Activated CD4-positive, alpha-beta memory T cell treated with anti-CD3 and anti-CD28 coated beads for 36 hours (primary cell): ENCODE data around the gene UPK1B. TPM values are rescaled to one million over a fixed set of nuclear protein-coding genes. Genes with fewer than 3 reads are reported as not detected.
"Not testable (repeated sequence)": the region's sequence is repeated elsewhere in the genome, so short reads cannot be mapped to it uniquely, and the experiment has no call there.

Experiments used
- CTCF ChIA-PET: fragments of 350-600 bp; sonication (Branson Sonifier 250); formaldehyde crosslinking; loops from one replicate; lab custom pipeline; 2021; ENCODE audit warnings: antibody characterized with exemption, inconsistent platforms; lab: Charles Lee
- POLR2A ChIA-PET: fragments of 350-600 bp; sonication (Branson Sonifier 250); formaldehyde crosslinking; loops from one replicate; lab custom pipeline; 2021; ENCODE audit warnings: antibody characterized with exemption; lab: Charles Lee
- DNase-seq: peaks from one replicate; pipeline ENCODE4 v3.0.0-alpha.2; 2020
- H3K27ac Mint-ChIP-seq: one replicate; pipeline ENCODE4 v1.8.0; 2021; ENCODE audit warnings: mixed read lengths
- H3K27me3 Mint-ChIP-seq: one replicate; pipeline ENCODE4 v1.8.0; 2021; ENCODE audit warnings: mixed read lengths
- H3K36me3 Mint-ChIP-seq: one replicate; pipeline ENCODE4 v1.8.0; 2021; ENCODE audit warnings: mixed read lengths
- H3K4me1 Mint-ChIP-seq: one replicate; pipeline ENCODE4 v1.8.0; 2021; ENCODE audit warnings: low read depth, mixed read lengths
- H3K4me3 Mint-ChIP-seq: one replicate; pipeline ENCODE4 v1.8.0; 2021; ENCODE audit warnings: mild to moderate bottlenecking, mixed read lengths
- H3K9me3 Mint-ChIP-seq: one replicate; pipeline ENCODE4 v1.8.0; 2021; ENCODE audit warnings: mixed read lengths
- intact Hi-C: fragments of 100-400 bp; cut with micrococcal nuclease; formaldehyde crosslinking; loops from one replicate; pipeline ENCODE4 v1.15.1; 2023
- total RNA-seq, 2 experiments: library from RNA; stranded (reverse); gene quantifications; one replicate each; pipeline ENCODE4 v1.2.3, GENCODE V29; 2021

UPK1B gene
- total RNA-seq, 2 experiments from 2014 or later, result not detected

DNA sequence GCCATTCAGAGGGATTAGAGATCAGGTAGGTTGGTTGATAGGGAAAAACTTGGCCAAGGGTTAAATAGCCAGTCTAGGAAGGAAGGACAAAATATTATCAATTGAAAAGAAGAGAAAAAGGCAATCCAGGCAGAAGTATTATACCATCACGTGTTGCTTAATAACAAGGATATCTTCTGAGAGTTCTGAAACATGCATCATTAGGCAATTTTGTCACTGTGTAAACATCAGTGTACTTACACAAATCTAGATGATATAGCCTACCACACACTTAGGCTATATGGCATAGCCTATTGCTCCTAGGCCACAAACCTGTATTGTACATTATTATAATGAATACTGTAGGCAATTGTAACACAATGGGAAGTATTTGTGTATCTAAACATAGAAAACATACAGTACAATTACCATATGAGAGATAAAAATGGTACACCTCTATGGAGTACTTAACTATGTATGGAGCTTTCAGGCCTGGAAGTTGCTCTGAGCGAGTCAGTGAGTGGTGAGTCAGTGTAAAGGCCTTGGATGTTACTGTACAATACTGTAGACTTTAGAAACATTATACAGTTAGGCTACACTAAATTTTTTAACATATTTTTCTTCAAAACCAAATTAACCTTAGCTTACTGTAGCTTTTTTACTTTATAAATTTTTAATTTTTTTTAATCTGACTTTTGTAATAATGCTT lies 24.8 kb upstream of the UPK1B start:
- peaks cover 1% of the 10 kb centered on the region for H3K27me3 Mint-ChIP-seq

DNA sequence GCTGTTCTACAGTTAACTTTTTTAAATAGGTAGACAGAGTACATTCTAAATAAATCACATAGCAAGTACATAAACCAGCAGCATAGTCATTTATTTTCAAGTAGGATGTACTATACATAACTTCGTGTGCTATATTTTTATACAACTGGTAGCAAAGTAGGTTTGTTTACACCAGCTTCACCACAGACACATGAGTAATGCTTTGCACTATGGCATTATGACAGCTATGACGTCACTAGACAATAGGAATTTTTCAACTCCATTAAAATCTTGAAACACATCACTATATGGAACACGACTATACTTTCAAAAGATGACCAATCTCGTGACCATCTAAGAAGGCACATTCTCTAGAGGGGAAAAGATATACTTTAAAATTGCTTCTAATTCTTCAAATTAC lies 23.9 kb upstream of the UPK1B start:
- POLR2A ChIA-PET, result no interaction called here
- CTCF ChIA-PET, result interaction anchor here (0.9 kb wide), 2 partner anchors 51 to 92 kb away, joined by 4 read pairs; partner anchors contain the start of gene B4GALT4
- Mint-ChIP-seq H3K27ac (no peak overlapping the region), H3K36me3 (peaks cover 8% of the 10 kb centered on the region), H3K9me3 (peaks cover 17% of the 10 kb centered on the region), H3K4me3 (no peak overlapping the region), H3K27me3 (peaks cover 1% of the 10 kb centered on the region), H3K4me1 (no peaks in the 10 kb centered on the region)
- intact Hi-C loops, result no loop called here
- DNase-seq, result no peak

More for the DNA sequence above, 24.8 kb upstream of the UPK1B start:
- POLR2A ChIA-PET, result no interaction called here
- intact Hi-C loops, result no loop called here
- Mint-ChIP-seq H3K27ac (no peak overlapping the region), H3K36me3 (peaks cover 3% of the 10 kb centered on the region), H3K9me3 (peaks cover 8% of the 10 kb centered on the region), H3K4me3 (no peak overlapping the region), H3K4me1 (no peaks in the 10 kb centered on the region)
- DNase-seq, result no peak
- CTCF ChIA-PET, result interaction anchor here (0.9 kb wide), 1 partner anchor 50 kb away, joined by 4 read pairs; no protein-coding TSS in a partner anchor

DNA sequence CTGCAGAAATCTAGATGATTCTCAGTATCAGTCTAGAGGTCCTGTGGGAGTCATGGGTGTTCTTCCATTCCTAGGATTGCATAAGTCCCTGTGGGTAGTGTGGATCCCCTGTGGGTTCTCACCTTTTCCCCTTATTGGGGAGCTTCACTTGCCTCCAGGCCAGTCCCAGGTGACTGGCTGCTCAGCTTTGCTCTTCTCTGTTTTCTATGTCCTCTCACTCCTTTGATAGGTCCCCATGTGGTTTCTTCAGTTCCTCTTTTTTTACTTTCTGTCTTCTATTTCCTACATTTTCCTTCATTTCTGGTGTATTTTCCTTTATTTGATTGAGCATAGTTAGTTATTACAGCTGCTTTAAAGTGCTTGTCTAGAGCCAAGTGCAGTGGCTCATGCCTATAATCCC lies 16.5 kb upstream of the UPK1B start:
- Mint-ChIP-seq H3K27me3 (peaks cover 9% of the 10 kb centered on the region), H3K4me1 (no peaks in the 10 kb centered on the region)
- CTCF ChIA-PET, result no interaction called here

GRCh38 chr3:119157971-119158370 lies 15.4 kb upstream of the UPK1B start:
- Mint-ChIP-seq H3K4me3 (no peak overlapping the region), H3K4me1 (no peaks in the 10 kb centered on the region), H3K9me3 (peaks cover 22% of the 10 kb centered on the region), H3K27ac (no peak overlapping the region), H3K27me3 (peaks cover 10% of the 10 kb centered on the region), H3K36me3 (peaks cover 12% of the 10 kb centered on the region)
- POLR2A ChIA-PET, result no interaction called here
- intact Hi-C loops, result no loop called here
- DNase-seq, result no peak
- CTCF ChIA-PET, result no interaction called here

More for the DNA sequence above, 16.5 kb upstream of the UPK1B start:
- no peak for DNase-seq
- intact Hi-C loops, result no loop called here
- no peak overlapping the region for H3K27ac Mint-ChIP-seq
- H3K9me3 Mint-ChIP-seq, result peaks cover 24% of the 10 kb centered on the region
- POLR2A ChIA-PET, result no interaction called here
- no peak overlapping the region for H3K4me3 Mint-ChIP-seq
- peaks cover 12% of the 10 kb centered on the region for H3K36me3 Mint-ChIP-seq

DNA sequence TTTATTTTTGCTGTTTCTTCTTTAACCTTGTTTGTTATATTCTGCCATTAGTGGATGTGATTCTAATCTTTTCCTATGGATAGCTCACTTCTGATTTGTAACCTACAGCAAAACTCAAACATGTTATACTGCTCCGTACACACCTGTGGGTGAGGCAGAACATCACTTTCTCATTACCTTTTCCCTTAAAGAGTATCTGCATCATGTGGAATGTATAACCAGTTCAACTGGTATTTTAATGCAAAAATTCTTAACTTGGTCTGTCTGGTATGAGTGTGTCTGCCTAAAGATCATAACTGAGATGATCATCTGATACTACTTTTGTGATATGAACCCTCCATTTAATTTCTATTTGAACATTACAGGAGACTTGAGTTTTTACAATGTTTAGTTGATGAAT lies 13.0 kb upstream of the UPK1B start:
- H3K27me3 Mint-ChIP-seq, result peaks cover 12% of the 10 kb centered on the region
- ChIA-PET POLR2A (no interaction called here), CTCF (no interaction called here)
- H3K4me3 Mint-ChIP-seq, result no peak overlapping the region
- no peak for DNase-seq
- H3K4me1 Mint-ChIP-seq, result no peaks in the 10 kb centered on the region
- no peak overlapping the region for H3K27ac Mint-ChIP-seq
- H3K36me3 Mint-ChIP-seq, result peaks cover 4% of the 10 kb centered on the region
- intact Hi-C loops, result no loop called here
- peaks cover 4% of the 10 kb centered on the region for H3K9me3 Mint-ChIP-seq

DNA sequence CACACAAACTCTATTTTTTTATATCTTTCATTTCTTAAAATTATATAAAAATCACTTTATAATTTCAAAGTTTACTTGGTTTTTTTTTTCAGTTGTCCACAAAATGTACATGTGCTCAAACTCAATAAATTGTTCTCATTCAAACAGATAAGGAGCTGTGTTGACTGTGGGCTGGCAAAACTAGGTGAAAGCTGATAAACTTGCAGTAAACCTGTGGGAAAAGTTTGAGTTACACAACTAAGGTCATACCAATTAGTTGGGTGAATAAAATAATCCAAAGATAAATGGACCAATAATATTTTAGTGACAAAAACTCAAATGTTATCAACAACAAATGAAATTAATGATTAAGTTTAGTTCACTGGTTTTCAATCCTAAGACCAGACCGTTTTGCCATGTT lies 12.6 kb upstream of the UPK1B start:
- Mint-ChIP-seq H3K27me3 (peaks cover 12% of the 10 kb centered on the region), H3K9me3 (peaks cover 4% of the 10 kb centered on the region), H3K27ac (no peak overlapping the region), H3K4me3 (no peak overlapping the region), H3K36me3 (peaks cover 4% of the 10 kb centered on the region), H3K4me1 (no peaks in the 10 kb centered on the region)
- no peak for DNase-seq
- intact Hi-C loops, result no loop called here
- CTCF ChIA-PET, result interaction anchor here (0.7 kb wide), 1 partner anchor 76 kb away, joined by 3 read pairs; no protein-coding TSS in a partner anchor
- POLR2A ChIA-PET, result no interaction called here

DNA sequence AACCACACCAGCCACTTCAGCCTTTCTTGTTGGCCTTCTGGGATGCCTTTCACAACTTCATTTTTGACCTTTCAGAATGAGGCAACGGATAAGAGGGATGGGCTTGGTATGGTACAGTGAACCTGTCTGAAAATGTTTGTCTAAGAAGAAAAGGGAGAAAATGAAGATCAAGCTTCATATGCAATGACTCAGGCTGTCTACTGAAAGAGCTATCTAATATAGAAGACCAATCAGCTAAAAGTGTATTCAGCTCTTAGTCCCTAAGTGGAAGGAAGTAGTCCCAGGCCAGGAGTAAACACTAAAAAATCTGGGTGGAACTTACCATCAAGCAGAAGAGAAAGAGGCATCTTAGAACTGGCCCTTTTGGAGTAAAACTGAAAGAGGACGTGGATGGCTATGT lies 12.2 kb upstream of the UPK1B start:
- ChIA-PET CTCF (interaction anchor here (0.7 kb wide), 2 partner anchors 76 to 80 kb away, joined by 3 read pairs; no protein-coding TSS in a partner anchor), POLR2A (no interaction called here)
- H3K27ac Mint-ChIP-seq, result no peak overlapping the region
- H3K36me3 Mint-ChIP-seq, result peaks cover 4% of the 10 kb centered on the region
- H3K4me3 Mint-ChIP-seq, result no peak overlapping the region
- peaks cover 12% of the 10 kb centered on the region for H3K27me3 Mint-ChIP-seq
- intact Hi-C loops, result no loop called here
- no peak for DNase-seq
- peaks cover 4% of the 10 kb centered on the region for H3K9me3 Mint-ChIP-seq
- H3K4me1 Mint-ChIP-seq, result no peaks in the 10 kb centered on the region

DNA sequence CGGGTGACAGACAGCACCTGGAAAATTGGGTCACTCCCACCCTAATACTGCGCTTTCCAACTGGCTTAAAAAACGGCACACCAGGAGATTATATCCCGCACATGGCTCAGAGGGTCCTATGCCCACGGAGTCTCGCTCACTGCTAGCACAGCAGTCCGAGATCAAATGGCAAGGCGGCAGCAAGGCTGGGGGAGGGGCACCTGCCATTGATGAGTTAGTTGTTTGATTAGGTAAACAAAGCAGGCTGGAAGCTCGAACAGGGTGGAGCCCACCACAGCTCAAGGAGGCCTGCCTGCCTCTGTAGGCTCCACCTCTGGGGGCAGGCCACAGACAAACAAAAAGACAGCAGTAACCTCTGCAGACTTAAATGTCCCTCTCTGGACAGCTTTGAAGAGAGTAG lies 8.7 kb upstream of the UPK1B start:
- H3K4me3 Mint-ChIP-seq, CTCF ChIA-PET, H3K27ac Mint-ChIP-seq, H3K9me3 Mint-ChIP-seq, intact Hi-C loops, DNase-seq, POLR2A ChIA-PET, H3K36me3 Mint-ChIP-seq, H3K4me1 Mint-ChIP-seq, H3K27me3 Mint-ChIP-seq: not testable (repeated sequence)

DNA sequence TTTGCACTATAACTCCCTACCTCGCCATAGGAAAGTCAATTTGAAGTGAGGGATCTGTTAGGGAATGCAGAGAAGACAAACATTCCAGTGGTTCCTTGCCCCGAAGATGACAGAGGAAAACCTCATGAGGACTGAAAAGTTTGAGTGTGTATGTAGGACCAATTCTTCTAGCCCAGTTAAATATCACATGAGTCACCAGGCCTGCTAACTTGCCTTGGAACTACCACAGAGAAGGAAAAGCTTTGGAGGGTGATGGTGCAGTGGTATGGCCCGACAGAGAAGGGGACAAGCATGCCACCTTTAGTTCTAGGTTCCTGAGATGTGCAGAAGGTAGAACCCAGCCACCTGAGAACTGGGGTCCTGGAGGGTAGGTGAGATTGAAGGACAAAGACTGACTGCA lies 2.6 kb upstream of the UPK1B start:
- Mint-ChIP-seq H3K9me3 (no peaks in the 10 kb centered on the region), H3K4me1 (no peaks in the 10 kb centered on the region), H3K36me3 (no peaks in the 10 kb centered on the region), H3K27me3 (no peaks in the 10 kb centered on the region), H3K27ac (no peak overlapping the region), H3K4me3 (no peak overlapping the region)
- intact Hi-C loops, result no loop called here
- DNase-seq, result no peak
- POLR2A ChIA-PET, result no interaction called here
- CTCF ChIA-PET, result no interaction called here

GRCh38 chr3:119175872-119176756 lies 2.7 kb downstream of the UPK1B start:
- intact Hi-C loops, result no loop called here
- Mint-ChIP-seq H3K4me3 (no peak overlapping the region), H3K9me3 (no peaks in the 10 kb centered on the region), H3K27me3 (peaks cover 2% of the 10 kb centered on the region), H3K27ac (no peak overlapping the region), H3K4me1 (no peaks in the 10 kb centered on the region), H3K36me3 (no peaks in the 10 kb centered on the region)
- DNase-seq, result no peak
- ChIA-PET CTCF (no interaction called here), POLR2A (no interaction called here)

DNA sequence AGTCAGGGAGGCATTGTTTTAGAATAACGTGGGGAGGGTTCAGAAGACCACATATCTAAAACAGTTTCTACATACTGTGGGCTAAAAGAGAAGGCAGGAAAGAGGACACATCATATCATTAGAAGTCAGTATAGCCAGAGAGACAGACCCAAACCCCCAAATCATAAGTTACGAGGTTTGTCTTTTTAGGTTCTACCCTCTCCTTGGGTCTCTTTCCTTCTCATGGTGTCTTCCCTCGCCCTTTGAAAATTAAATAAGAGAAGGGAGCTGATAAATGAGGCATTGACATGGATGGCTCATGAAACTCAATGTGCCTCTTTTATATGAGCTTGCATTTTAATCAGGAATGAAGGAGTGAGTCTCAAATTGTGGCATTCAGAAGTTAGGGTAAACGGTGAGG lies 3.4 kb downstream of the UPK1B start:
- Mint-ChIP-seq H3K4me3 (no peak overlapping the region), H3K9me3 (no peaks in the 10 kb centered on the region), H3K27me3 (peaks cover 2% of the 10 kb centered on the region), H3K36me3 (no peaks in the 10 kb centered on the region), H3K27ac (no peak overlapping the region), H3K4me1 (no peaks in the 10 kb centered on the region)
- CTCF ChIA-PET, result no interaction called here
- DNase-seq, result no peak
- POLR2A ChIA-PET, result no interaction called here
- intact Hi-C loops, result no loop called here

DNA sequence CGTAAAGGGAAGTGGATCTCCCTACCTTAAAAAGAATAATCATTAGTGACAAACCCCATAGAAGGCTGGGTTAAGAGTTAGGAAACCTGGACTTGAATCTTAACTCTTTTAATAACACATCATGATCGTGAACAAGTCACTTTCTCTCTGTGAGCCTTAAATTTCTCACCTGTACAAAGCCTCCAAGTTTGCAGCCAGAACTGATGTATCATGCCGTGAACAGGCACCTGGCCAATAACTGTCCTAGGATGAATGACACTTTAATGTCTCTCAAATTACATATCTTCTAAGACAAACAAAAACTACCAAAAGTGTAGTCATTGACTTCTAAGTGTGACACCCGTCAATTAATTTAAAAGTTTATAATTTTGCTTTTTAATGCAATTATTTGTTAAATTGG lies 3.9 kb downstream of the UPK1B start:
- Mint-ChIP-seq H3K4me3 (no peak overlapping the region), H3K36me3 (no peaks in the 10 kb centered on the region), H3K9me3 (no peaks in the 10 kb centered on the region), H3K27ac (no peak overlapping the region), H3K4me1 (no peaks in the 10 kb centered on the region), H3K27me3 (peaks cover 2% of the 10 kb centered on the region)
- no peak for DNase-seq
- CTCF ChIA-PET, result no interaction called here
- POLR2A ChIA-PET, result no interaction called here
- intact Hi-C loops, result no loop called here
